Measurements from ENCODE around the gene DHDDS.
"Not testable (repeated sequence)": the region's sequence is repeated elsewhere in the genome, so short reads cannot be mapped to it uniquely, and the experiment has no call there.

Gene DHDDS, protein sequence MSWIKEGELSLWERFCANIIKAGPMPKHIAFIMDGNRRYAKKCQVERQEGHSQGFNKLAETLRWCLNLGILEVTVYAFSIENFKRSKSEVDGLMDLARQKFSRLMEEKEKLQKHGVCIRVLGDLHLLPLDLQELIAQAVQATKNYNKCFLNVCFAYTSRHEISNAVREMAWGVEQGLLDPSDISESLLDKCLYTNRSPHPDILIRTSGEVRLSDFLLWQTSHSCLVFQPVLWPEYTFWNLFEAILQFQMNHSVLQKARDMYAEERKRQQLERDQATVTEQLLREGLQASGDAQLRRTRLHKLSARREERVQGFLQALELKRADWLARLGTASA

DNA sequence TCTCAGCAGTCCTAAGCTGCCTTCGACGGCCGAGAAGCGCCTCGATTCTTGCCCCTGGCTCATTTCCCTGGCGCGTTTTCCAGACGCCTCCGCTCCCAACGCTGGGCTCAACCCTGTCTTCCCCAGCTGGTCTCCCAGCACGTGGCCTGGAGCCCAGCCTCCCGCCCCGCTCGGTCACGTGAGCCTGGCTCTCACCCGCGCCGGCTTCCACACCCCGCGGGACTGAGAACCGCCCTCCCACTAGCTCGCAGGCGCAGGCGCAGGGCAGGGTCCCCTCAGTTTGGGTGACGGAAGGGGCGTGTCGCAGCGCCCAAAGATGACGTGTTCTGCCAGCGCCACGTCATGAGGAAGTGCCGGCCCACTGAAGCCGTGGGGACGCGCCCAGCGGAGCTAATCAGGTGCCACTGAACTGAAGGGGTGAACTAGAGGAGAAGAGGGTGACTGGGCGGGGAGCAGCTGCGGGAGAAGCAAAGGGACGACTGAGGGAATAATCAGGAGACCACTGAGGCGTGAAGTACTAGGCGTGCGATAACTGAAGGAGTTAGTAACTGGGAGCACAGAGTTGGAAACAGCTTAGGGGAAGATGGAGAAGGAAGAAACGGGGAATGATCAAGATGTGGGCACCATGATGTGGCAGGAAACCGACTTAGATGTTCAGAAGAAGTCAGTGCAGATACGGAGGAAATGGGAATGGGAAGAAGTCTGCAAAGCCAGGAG lies at the start of gene DHDDS:
DHDDS (plus strand) TSS at position 343 of the 717 bp plus-strand sequence. CDS start 625 bp downstream, outside the sequence.
- peak; percentile 94 to 99 for DNase-seq

DNA sequence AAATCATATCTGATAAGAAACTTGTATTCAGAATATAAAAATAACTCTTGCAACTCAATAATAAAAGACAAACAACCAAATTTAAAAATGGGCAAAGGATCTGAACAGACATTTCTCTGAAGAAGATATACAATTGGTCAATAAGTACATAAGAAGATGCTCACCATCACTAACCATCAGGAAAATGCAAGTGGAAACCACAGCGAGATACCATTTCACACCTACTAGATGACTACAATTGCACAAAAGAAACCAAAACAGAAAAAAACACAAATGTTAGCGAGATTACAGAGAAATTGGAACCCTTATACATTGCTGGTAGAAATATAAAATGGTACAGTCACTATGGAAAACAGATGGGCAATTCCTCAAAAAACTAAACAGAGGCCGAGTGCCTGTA lies 48.0 kb upstream of the DHDDS start:
- DNase-seq: no peak

DNA sequence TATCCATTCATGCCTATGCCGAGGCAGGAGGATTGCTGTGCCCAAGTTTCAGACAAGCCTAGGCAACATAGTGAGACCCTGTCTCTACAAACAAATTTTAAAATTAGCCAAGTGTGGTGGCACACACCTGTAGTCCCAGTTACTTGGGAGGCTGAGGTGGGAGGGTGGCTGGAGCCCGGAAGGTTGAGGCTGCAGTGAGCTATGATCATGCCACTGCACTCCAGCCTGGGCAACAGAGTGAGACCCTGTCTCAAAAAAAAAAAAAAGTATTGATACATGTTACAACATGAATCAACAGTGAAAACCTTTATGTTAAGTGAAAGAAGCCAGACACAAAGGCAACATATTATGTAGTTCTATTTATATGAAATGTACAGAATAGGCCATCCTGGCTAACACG lies 47.1 kb upstream of the DHDDS start:
- DNase-seq: not testable (repeated sequence)

DNA sequence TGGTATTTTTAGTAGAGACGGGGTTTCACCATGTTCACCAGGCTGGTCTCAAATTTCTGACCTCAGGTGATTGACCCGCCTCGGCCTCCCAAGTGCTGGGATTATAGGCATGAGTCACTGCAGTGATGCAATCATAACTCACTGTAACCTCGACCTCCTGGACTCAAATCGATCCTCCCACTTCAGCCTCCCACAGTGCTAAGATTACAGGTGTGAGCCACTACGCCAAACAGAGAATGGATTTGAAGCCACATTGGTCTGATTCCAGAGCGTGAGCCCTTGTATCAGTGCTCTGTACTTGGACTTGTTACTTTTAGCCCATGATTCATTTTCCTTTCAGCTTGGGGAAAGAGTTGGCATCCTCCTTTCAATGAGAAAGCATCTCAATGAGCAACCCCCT lies 44.7 kb upstream of the DHDDS start:
- no peak for DNase-seq

- DNase-seq: no peak
Observed at GRCh38 chr1:26388791-26389445, 43.2 kb upstream of the DHDDS start.

- DNase-seq: no peak
Observed at GRCh38 chr1:26389604-26390247, 42.4 kb upstream of the DHDDS start.

GRCh38 chr1:26391450-26391849 lies 40.7 kb upstream of the DHDDS start:
- peak in 1 of 2 experiments; percentile 56 for DNase-seq

DNA sequence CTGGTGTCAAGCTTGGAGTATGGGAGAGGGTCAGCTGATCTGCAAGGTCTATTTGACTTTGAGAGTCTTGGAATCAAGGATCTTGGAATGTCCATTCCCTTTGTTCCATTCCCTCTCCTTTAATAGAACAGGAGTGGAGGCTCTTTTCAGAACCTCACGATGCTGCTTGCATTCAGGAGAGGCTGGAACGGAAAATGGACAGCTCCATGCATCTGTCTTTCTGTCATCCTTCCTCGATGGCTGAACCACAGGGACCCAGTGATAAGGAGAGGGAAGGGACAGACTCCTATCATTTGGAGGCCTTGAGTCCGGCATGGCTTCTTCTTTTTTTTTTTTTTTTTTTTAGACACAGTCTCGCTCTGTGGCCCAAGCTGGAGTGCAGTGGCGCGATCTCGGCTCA lies 36.4 kb upstream of the DHDDS start:
- no peak for DNase-seq

GRCh38 chr1:26399034-26399433 lies 33.1 kb upstream of the DHDDS start:
- no peak for DNase-seq

- DNase-seq: no peak
Observed at GRCh38 chr1:26401891-26402290, 30.2 kb upstream of the DHDDS start.

DNA sequence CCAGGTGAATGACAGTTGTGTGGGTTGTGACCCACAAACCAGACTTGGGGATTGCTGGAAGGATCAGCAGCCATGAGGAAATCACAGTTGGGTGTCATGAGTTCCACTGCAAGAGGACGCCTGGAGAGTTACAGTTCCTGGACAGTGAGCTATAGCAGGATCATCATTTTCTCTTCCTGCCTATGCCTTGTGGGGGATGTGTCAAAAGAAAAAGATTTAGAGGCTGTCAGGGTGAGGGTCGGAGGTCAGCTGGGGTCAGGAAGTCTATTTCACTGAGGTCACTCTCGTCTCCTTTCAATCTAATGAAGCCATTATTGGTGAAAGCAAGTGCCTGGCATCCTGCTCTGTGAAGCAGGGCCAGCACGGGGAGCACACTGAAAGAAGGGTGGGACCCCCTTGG lies 28.5 kb upstream of the DHDDS start:
- DNase-seq: no peak

GRCh38 chr1:26404641-26405040 lies 27.5 kb upstream of the DHDDS start:
- no peak for DNase-seq

DNA sequence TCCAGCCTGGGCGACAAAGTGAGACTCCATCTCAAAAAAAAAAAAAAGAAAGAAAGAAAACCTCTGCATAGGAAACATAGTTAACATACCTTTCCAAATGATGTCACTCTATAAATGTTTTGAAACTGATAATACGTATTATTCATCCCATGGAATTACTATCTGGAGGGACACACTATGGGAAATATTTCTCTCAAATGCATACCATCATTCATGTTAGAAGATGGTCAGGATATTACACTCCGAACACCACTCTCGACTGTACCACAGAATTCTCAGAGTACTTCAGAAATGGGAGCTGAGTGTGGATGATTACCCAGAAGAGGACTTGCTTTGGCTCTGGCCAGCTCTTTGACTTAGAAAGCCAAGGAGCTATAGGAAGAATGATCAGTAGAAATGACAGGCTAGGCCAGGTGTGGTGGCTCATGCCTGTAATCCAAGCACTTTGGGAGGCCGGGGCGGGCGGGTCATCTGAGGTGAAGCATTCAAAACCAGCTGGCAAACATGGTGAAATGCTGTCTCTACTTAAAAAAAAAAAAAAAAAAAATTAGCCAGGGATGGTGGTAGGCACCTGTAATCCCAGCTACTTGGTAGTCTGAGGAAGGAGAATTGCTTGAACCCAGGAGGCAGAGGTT lies 26.7 kb upstream of the DHDDS start:
- DNase-seq: no peak

GRCh38 chr1:26408604-26409003 lies 23.5 kb upstream of the DHDDS start:
- no peak for DNase-seq

DNA sequence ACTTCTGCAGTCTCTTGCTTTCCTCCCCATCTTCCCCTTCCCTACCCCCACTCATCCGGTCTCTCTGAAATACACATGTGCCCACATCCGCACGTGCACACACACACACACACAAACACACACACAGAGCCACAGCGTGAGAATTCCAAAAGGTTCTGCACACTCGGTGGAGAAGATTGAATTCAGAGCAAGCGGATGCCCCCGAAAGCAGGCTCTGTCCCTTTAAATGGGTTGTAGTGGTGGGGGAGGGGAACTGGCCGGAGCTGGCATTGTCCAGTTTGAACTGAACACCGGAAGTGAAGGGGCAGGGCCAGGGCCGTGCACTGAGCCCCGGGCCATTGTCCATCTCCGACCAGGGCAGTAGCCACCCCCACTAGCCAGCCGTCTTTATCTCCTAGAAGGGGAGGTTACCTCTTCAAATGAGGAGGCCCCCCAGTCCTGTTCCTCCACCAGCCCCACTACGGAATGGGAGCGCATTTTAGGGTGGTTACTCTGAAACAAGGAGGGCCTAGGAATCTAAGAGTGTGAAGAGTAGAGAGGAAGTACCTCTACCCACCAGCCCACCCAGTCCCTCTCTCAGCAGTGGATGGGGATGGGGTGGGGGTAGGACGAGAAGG lies 22.8 kb upstream of the DHDDS start:
- no peak for DNase-seq

GRCh38 chr1:26410706-26411623 lies 21.2 kb upstream of the DHDDS start, which contains the start of gene LIN28A:
Gene LIN28A, plus strand, starts transcription at chr1:26410817. Its CDS starts 75 bp downstream, at chr1:26410892.
- DNase-seq: peak in 1 of 2 experiments; percentile 16

DNA sequence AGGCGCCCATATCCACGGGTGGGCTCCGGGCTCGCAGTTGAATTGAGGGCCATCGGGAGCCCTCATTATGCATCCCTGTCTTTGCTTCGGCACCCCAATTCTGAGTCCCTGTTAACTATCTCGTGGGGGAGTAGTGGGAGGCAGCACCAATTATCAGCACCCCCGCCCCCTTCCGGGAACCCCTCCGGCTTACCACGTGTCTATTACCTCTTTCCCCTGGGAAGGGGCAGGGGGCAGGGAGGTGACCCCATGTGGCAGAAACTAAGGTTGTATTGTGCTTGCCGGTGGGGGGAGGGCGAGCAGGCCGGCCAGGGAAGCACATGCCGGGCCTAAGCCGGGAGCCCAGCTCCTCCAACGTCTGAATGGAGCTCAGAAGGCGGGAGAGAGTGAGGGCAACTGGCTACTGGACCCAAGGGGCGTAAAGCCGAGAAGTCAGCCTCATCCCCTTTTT lies 20.5 kb upstream of the DHDDS start:
- no peak for DNase-seq

DNA sequence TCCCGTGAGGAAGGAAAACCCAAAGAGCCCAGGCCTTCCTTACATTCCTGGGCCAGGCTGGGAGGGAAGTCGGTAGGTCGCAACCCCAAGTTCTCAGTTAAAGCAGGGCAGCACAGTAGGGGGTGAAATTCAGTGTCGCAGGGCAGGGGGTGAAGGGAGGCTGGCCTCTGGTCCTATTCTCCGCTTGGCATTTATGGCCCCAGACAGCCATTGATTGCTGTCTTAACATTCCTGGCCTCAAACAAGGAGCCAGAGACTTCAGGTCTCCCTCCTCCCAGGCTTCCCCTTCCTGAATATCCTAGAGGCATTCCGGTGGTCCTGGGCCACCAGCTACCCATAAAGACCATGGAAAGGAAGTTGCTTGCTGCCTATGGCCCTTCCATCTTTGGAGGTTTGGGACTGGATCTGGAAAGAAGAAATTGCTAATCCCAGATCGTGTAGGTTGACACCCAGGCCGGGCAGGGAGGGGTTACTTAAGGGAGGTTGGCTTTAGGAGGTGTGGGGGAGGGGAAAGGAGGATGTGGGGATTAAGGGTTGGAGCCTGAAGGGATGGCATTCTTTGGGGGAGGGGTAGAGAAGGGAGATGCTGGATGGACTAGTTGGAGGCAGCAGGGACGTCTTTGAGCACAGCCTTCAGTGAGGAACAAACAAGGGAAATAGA lies 19.8 kb upstream of the DHDDS start:
- DNase-seq: peak in 1 of 2 experiments; percentile 4

DNA sequence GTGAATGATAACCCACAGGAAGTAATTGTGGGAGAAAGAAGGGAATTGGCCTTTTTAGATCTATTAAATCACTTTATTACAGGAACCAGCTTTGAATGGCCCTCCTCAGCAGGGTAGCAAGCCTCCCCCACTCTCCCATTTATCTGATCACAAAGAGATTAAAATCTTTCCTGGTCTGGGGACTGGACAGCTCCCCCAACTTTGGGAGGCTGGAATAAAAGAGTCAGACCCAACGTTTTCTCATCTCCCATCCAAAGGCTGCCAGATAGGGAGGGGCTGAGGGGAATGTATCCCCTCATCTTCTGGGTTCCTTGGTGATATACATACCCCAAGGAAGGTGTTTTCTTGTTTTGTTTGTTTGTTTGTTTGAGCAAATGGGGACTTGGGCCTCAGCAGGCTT lies 19.1 kb upstream of the DHDDS start:
- DNase-seq: no peak

GRCh38 chr1:26417111-26417759 lies 14.9 kb upstream of the DHDDS start:
- DNase-seq: peak; percentile 27 to 85
